Measurements from ENCODE around the gene BTF3.

Gene BTF3

GRCh38 chr5:73525606-73526203, 27.5 kb downstream of the BTF3 start:
- no peak for DNase-seq (ENCODE audit: low read depth)

GRCh38 chr5:73528248-73528647, 30.0 kb downstream of the BTF3 start:
- no peak for DNase-seq (ENCODE audit: low read depth)

GRCh38 chr5:73529081-73529480, 30.8 kb downstream of the BTF3 start:
- no peak for DNase-seq (ENCODE audit: low read depth)

- no peak for DNase-seq (ENCODE audit: low read depth)
Measured at GRCh38 chr5:73531356-73531755, 33.1 kb downstream of the BTF3 start.

- no peak for DNase-seq (ENCODE audit: low read depth)
Measured at GRCh38 chr5:73532195-73532594, 34.0 kb downstream of the BTF3 start.

- no peak for DNase-seq (ENCODE audit: low read depth)
Measured at GRCh38 chr5:73534011-73534644, 35.9 kb downstream of the BTF3 start.

- no peak for DNase-seq (ENCODE audit: low read depth)
Measured at GRCh38 chr5:73534971-73535370, 36.7 kb downstream of the BTF3 start.

GRCh38 chr5:73539730-73540129, 41.5 kb downstream of the BTF3 start:
- DNase-seq (ENCODE audit: low read depth) = no peak

- no peak for DNase-seq (ENCODE audit: low read depth)
Measured at GRCh38 chr5:73540192-73540591, 42.0 kb downstream of the BTF3 start.

GRCh38 chr5:73542020-73542419, 43.8 kb downstream of the BTF3 start:
- DNase-seq (ENCODE audit: low read depth) = no peak

GRCh38 chr5:73544429-73545402, 46.5 kb downstream of the BTF3 start:
- DNase-seq (ENCODE audit: low read depth) = no peak

- DNase-seq (ENCODE audit: low read depth) = no peak
Measured at GRCh38 chr5:73545403-73545779, 47.1 kb downstream of the BTF3 start.

GRCh38 chr5:73550016-73550415, 51.8 kb downstream of the BTF3 start:
- DNase-seq (ENCODE audit: low read depth) = no peak

- no peak for DNase-seq (ENCODE audit: low read depth)
Measured at GRCh38 chr5:73552642-73553041, 54.4 kb downstream of the BTF3 start.

Measured in activated T-helper 9 cell treated with anti-CD3 and anti-CD28 coated beads, Interleukin-2, amount 50 U/mL, for 16 hours (primary cell).